Activated CD4-positive, alpha-beta T cell treated with anti-CD3 and anti-CD28 coated beads, Interleukin-2, amount 10 ng/mL, durations not matched to agents 7 days and 5 days (primary cell): Measurements from ENCODE around the gene GPC3. TPM values are rescaled to one million over a fixed set of nuclear protein-coding genes. Genes with fewer than 3 reads are reported as not detected.
"Not testable (repeated sequence)": the region's sequence is repeated elsewhere in the genome, so short reads cannot be mapped to it uniquely, and the experiment has no call there.

Experiments used
- CTCF ChIA-PET: fragments of 350-600 bp; sonication (Branson Sonifier 250); formaldehyde crosslinking; loops from one replicate; lab custom pipeline; 2021; ENCODE audit warnings: antibody characterized with exemption; lab: Charles Lee
- POLR2A ChIA-PET: fragments of 350-600 bp; sonication (Branson Sonifier 250); formaldehyde crosslinking; loops from one replicate; lab custom pipeline; 2021; ENCODE audit warnings: antibody characterized with exemption; lab: Charles Lee
- DNase-seq: peaks from one replicate; pipeline ENCODE4 v3.0.0-alpha.2; 2020
- H3K27ac Mint-ChIP-seq: one replicate; pipeline ENCODE4 v1.8.0; 2021; ENCODE audit warnings: mild to moderate bottlenecking, moderate library complexity, mixed read lengths
- H3K27me3 Mint-ChIP-seq: one replicate; pipeline ENCODE4 v1.8.0; 2021; ENCODE audit warnings: mixed read lengths
- H3K36me3 Mint-ChIP-seq: one replicate; pipeline ENCODE4 v1.8.0; 2021; ENCODE audit warnings: low read depth, mixed read lengths
- H3K4me1 Mint-ChIP-seq: one replicate; pipeline ENCODE4 v1.8.0; 2021; ENCODE audit warnings: mixed read lengths
- H3K4me3 Mint-ChIP-seq: one replicate; pipeline ENCODE4 v1.8.0; 2021; ENCODE audit warnings: mild to moderate bottlenecking, moderate library complexity, mixed read lengths
- H3K9me3 Mint-ChIP-seq: one replicate; pipeline ENCODE4 v1.8.0; 2021; ENCODE audit warnings: mixed read lengths
- total RNA-seq, 2 experiments: library from RNA; stranded (reverse); gene quantifications; one replicate each; pipeline ENCODE4 v1.2.3, GENCODE V29; 2021

The GPC3 gene
- total RNA-seq, 2 experiments from 2014 or later, result 0.81 to 1.0 TPM

DNA sequence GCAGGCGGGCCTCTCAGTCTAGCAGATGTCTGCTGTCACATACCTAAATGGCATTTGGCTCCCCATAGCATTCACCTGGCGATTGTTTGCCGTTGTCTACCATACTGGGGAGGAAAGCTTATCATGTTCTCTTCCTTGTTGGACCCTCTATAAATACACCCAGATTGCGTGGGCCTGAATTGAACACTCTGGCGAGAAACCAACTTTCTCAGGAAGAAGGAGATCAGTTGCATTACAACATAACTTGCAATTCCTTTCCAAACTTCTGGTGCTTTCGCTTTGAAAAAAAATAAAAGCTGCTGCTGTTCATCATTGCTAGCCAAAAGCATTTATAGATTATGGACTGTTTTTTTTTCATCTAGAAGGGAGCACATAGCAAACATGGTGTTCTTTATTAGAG, 340.1 kb downstream of the GPC3 start:
- Mint-ChIP-seq H3K9me3 (no peaks in the 10 kb centered on the region), H3K36me3 (no peaks in the 10 kb centered on the region), H3K4me3 (no peak overlapping the region), H3K4me1 (no peaks in the 10 kb centered on the region), H3K27ac (no peak overlapping the region), H3K27me3 (no peaks in the 10 kb centered on the region)
- no peak for DNase-seq
- CTCF ChIA-PET, result no interaction called here
- POLR2A ChIA-PET, result no interaction called here

DNA sequence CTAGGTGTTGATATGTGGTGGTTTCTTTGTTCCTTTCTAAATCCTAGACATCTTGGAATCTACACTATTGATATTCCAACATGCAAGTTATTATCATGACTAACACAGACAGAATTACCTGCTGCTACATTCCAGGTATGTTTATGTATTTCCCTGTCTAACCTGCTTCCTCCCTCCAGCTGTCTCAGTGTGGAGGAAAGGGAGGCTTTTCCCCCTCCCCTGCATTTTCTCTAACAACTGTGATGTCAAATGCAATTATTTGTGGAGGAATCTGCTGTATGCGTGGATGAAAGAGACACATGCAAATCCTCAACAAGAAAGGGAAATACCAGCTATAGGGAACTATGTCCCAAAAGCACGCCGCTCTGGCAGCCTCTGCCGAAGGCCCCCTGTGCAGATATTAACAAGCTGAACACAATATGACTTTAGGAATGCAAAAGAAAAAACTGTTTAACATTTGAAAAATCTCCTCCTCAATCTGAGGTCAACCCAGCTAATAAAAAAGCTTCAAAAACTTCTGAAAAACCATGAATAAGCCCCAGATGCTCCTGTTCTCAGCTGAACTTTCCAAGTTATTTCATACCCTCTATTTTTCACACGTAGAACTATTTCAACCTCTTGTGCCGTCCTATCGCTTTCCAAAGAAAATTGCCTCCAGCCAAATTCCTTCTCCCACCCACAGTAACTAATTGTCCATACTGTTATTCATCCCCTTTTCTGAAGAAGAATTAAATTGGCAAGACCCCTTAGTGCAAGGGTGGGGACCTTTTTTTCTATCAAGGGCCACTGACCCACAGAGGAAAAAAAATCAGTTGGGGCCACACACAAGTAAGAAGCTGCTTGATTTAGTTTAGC, 345.0 kb downstream of the GPC3 start:
- Mint-ChIP-seq H3K4me1 (no peaks in the 10 kb centered on the region), H3K36me3 (no peaks in the 10 kb centered on the region), H3K27ac (no peak overlapping the region), H3K27me3 (no peaks in the 10 kb centered on the region), H3K9me3 (no peaks in the 10 kb centered on the region), H3K4me3 (no peak overlapping the region)
- ChIA-PET CTCF (no interaction called here), POLR2A (no interaction called here)
- no peak for DNase-seq

DNA sequence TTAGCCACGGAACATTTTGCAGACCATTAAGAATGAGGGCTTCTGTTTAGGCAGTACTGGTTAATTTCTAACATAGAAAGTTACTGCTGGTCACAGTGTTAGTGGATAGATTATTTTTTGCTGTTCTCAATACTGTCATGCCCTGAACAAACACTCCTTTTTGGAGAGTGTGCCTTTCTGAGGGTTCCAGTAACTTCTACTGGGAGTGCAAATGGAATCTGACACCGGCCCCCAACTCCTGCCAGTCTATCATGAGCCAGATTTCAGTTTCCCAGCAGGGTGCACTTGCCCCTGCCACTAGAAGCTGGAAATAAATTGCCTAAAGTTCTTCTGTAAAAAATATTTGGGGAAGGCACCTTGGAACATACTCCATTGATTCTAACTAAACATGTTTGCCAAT, 345.7 kb downstream of the GPC3 start:
- H3K27me3 Mint-ChIP-seq, result no peaks in the 10 kb centered on the region
- ChIA-PET CTCF (no interaction called here), POLR2A (no interaction called here)
- no peaks in the 10 kb centered on the region for H3K36me3 Mint-ChIP-seq
- H3K4me3 Mint-ChIP-seq, result no peak overlapping the region
- H3K27ac Mint-ChIP-seq, result no peak overlapping the region
- H3K4me1 Mint-ChIP-seq, result no peaks in the 10 kb centered on the region
- no peaks in the 10 kb centered on the region for H3K9me3 Mint-ChIP-seq
- no peak for DNase-seq

DNA sequence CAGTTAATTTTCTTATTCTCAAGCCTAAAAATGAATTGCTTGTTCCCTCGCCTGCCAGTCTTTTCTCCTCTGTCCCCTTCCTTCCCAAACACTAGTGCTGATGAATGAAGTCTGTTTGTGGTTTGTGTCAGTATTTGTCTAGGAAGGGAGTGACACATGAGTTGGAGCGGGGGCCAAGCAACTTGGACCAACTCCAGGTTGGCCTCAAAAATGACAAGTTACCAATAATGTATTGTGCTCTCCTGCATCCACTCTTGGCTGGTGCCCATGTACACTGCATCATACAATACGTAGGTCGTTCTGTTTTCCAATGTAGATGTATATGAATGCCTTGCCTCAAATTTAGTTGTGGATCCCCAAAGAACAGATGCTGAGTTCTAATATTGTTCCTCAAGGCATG, 347.1 kb downstream of the GPC3 start:
- no peaks in the 10 kb centered on the region for H3K36me3 Mint-ChIP-seq
- no peak for DNase-seq
- ChIA-PET CTCF (no interaction called here), POLR2A (no interaction called here)
- H3K4me1 Mint-ChIP-seq, result no peaks in the 10 kb centered on the region
- no peaks in the 10 kb centered on the region for H3K27me3 Mint-ChIP-seq
- H3K27ac Mint-ChIP-seq, result no peak overlapping the region
- H3K9me3 Mint-ChIP-seq, result no peaks in the 10 kb centered on the region
- no peak overlapping the region for H3K4me3 Mint-ChIP-seq

DNA sequence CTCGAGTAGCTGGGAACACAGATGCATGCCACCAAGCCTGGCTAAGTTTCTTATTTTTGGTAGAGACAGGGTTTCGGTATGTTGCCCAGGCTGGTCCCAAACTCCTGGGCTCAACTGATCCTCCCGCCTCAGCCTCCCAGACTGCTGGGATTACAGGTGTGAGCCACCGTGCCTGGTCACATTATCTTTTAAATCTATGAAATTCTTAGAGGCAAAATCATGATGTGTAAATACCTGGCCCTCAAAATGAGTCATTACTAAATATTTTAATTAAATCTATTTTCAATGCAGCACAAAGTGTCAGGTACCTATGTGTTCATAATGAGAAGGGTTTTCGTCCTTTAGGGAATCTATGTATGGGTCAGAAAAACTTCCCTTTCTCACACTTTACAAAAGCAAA, 347.6 kb downstream of the GPC3 start:
- no peaks in the 10 kb centered on the region for H3K4me1 Mint-ChIP-seq

DNA sequence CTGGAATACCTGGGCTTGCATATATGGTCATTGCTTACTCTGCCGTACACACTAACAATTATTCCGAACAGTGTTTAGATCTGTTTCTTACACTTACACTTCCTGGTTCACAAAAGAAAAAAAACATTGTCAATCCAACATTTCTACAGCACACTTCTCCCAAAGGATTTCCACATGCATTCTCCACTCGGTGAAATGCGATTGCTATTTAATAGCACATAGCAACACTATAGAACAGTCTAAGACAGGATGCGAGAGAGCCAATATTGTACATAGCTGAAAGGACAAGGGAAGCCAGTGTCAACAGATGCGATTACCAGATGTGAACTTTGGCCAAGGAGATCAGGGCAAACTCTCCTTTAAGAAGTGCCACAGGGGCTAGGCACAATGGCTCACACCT, 349.4 kb downstream of the GPC3 start:
- Mint-ChIP-seq H3K27me3 (no peaks in the 10 kb centered on the region), H3K36me3 (no peaks in the 10 kb centered on the region), H3K9me3 (no peaks in the 10 kb centered on the region), H3K4me3 (no peak overlapping the region), H3K27ac (no peak overlapping the region), H3K4me1 (no peaks in the 10 kb centered on the region)
- POLR2A ChIA-PET, result no interaction called here
- CTCF ChIA-PET, result no interaction called here
- no peak for DNase-seq

More for the DNA sequence above, 347.6 kb downstream of the GPC3 start:
- ChIA-PET CTCF (no interaction called here), POLR2A (no interaction called here)
- Mint-ChIP-seq H3K4me3 (no peak overlapping the region), H3K36me3 (no peaks in the 10 kb centered on the region), H3K27ac (no peak overlapping the region), H3K27me3 (no peaks in the 10 kb centered on the region), H3K9me3 (no peaks in the 10 kb centered on the region)
- DNase-seq, result no peak

DNA sequence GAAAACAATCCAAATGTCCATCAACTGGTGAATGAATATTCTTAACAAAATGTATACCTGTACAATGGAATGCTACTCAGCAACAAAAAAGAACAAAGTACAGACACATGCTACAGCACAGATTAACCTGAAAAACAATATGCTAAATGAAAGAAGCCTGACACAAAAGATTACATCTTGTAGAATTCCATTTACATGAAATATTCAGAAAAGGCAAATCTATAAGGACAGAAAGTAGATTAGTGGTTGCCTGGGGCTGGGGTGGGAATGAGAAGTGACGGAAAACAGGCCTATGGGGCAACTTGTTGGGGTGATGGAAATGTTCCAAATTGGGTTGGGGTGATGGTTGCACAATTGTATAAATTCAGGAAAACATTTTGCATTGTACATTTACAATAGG, 351.0 kb downstream of the GPC3 start:
- CTCF ChIA-PET, result no interaction called here
- H3K9me3 Mint-ChIP-seq, result no peaks in the 10 kb centered on the region

DNA sequence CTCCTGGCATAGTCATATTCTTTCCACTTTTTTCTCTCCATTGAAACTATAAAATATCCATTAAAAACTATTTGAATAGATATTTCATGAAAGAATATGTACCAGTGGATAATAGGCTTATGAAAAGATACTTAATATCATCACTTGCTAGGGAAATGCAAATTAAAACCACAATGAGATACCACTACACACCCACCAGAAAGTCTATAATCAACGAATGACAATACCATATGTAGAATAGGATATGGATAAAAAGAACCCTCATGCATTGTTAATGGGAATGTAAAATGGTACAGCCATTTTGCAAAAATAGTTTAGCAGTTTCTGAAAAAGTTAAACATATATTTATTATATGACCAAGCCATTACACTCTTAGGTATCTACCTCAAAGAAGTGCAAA, 351.4 kb downstream of the GPC3 start:
- Mint-ChIP-seq H3K4me3 (no peak overlapping the region), H3K27me3 (no peaks in the 10 kb centered on the region), H3K4me1 (no peaks in the 10 kb centered on the region), H3K27ac (no peak overlapping the region), H3K36me3 (no peaks in the 10 kb centered on the region), H3K9me3 (no peaks in the 10 kb centered on the region)
- POLR2A ChIA-PET, result no interaction called here
- CTCF ChIA-PET, result no interaction called here
- DNase-seq, result no peak

More for the DNA sequence above, 351.0 kb downstream of the GPC3 start:
- Mint-ChIP-seq H3K4me1 (no peaks in the 10 kb centered on the region), H3K4me3 (no peak overlapping the region), H3K27me3 (no peaks in the 10 kb centered on the region), H3K27ac (no peak overlapping the region), H3K36me3 (no peaks in the 10 kb centered on the region)
- no peak for DNase-seq
- POLR2A ChIA-PET, result no interaction called here

DNA sequence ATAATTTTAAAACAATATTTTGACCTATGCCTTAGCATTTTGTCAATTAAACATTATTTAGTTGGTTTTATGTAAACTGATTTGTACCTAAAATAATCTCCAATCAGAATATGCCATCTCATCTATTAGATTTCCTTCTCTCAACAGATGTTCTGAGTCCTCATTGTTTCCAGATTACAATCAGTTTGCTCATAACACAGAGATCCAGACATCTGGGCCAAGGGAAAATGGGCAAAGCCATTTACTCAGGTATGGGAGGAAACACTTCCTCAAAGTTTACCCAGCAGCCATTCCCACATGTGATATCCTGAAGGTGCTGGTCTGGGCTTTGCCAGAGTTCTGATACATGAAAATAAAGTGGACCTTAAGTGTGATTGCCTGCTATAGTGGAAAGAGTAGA, 352.2 kb downstream of the GPC3 start:
- CTCF ChIA-PET, result no interaction called here

DNA sequence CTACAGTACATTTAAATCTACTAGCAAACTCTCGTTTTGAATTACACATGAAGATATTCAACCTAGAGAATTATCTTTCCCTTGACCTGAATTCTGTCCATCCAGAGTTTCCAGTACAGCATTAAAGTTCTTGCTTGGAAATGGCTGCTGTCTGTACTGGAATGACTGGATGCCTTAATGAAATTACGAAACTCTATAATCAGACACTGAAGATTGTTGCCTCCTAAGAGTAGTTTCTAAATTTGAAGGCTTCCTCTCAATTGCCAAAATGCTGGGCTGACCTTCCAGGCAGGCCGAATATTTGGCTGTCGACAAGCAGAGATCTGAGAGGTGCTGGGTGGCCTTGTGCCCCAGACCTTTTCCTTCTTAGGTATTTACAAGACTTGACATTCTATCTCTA, 355.0 kb downstream of the GPC3 start:
- H3K36me3 Mint-ChIP-seq, result no peaks in the 10 kb centered on the region
- DNase-seq, result no peak
- H3K27ac Mint-ChIP-seq, result no peak overlapping the region
- H3K4me1 Mint-ChIP-seq, result no peaks in the 10 kb centered on the region
- H3K27me3 Mint-ChIP-seq, result no peaks in the 10 kb centered on the region
- no peaks in the 10 kb centered on the region for H3K9me3 Mint-ChIP-seq
- CTCF ChIA-PET, result no interaction called here
- POLR2A ChIA-PET, result no interaction called here
- no peak overlapping the region for H3K4me3 Mint-ChIP-seq

More for the DNA sequence above, 352.2 kb downstream of the GPC3 start:
- H3K4me1 Mint-ChIP-seq, result no peaks in the 10 kb centered on the region
- DNase-seq, result no peak
- no peak overlapping the region for H3K27ac Mint-ChIP-seq
- H3K36me3 Mint-ChIP-seq, result no peaks in the 10 kb centered on the region
- no peaks in the 10 kb centered on the region for H3K27me3 Mint-ChIP-seq
- H3K9me3 Mint-ChIP-seq, result no peaks in the 10 kb centered on the region
- POLR2A ChIA-PET, result no interaction called here
- H3K4me3 Mint-ChIP-seq, result no peak overlapping the region

DNA sequence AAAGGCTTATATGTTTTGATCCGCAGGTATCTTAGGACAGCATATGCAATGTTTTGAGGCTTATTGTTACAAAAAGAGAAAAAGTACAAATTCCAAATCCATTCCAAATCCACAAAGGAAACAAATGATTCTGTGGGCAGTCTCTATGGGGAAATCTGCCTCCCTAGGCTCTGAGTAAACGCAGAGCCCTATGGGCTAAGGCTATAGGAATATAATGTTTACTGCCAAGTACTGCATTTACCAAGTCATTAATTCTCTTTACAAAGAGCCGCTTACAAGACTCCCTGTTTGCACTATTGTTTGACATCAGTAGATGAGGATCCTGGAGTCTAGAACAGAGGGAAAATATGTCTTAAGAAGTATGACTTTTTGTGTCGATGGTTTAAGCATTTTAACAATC, 357.7 kb downstream of the GPC3 start:
- ChIA-PET POLR2A (no interaction called here), CTCF (interaction anchor here (0.6 kb wide), 1 partner anchor 1800 kb away, joined by 5 read pairs; no protein-coding TSS in a partner anchor)
- Mint-ChIP-seq H3K27me3 (no peaks in the 10 kb centered on the region), H3K9me3 (no peaks in the 10 kb centered on the region), H3K4me1 (no peaks in the 10 kb centered on the region), H3K36me3 (no peaks in the 10 kb centered on the region), H3K4me3 (no peak overlapping the region), H3K27ac (no peak overlapping the region)
- DNase-seq, result no peak

DNA sequence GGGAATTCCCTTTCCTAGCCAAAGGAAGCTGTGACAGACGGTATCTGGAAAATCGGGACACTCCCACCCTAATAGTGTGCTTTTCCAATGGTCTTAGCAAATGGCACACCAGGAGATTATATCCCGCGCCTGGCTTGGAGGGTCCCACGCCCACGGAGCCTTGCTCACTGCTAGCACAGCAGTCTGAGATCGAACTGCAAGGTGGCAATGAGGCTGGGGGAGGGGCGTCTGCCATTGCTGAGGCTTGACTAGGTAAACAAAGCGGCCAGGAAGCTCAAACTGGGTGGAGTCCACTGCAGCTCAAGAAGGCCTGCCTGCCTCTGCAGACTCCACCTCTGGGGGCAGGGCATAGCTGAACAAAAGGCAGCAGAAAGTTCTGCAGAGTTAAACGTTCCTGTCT, 364.0 kb downstream of the GPC3 start:
- H3K27ac Mint-ChIP-seq, H3K27me3 Mint-ChIP-seq, H3K9me3 Mint-ChIP-seq, H3K4me1 Mint-ChIP-seq, POLR2A ChIA-PET, H3K4me3 Mint-ChIP-seq, DNase-seq, H3K36me3 Mint-ChIP-seq, CTCF ChIA-PET: not testable (repeated sequence)

DNA sequence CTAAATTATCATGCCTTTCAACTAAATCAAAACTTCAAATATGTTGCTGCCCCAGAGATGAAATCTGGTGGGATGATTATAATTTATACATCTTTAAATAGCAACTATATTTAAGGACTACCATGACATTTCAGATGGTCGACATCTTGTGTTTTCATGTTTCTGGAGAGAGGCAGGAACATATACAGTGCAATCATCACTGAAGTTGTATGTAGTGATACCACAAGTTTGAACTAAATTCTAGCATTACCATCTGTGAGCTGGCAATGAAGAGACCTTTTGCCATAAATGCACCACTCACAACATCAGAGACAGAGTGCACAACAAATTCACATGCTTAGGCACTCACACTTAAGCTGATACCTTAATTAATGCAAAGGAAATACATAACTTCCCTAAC, 373.7 kb downstream of the GPC3 start:
- H3K4me1 Mint-ChIP-seq, result no peaks in the 10 kb centered on the region
- H3K4me3 Mint-ChIP-seq, result no peak overlapping the region
- H3K9me3 Mint-ChIP-seq, result no peaks in the 10 kb centered on the region
- H3K36me3 Mint-ChIP-seq, result no peaks in the 10 kb centered on the region
- CTCF ChIA-PET, result no interaction called here
- no peak for DNase-seq
- POLR2A ChIA-PET, result no interaction called here
- peaks cover 2% of the 10 kb centered on the region for H3K27me3 Mint-ChIP-seq
- H3K27ac Mint-ChIP-seq, result no peak overlapping the region

DNA sequence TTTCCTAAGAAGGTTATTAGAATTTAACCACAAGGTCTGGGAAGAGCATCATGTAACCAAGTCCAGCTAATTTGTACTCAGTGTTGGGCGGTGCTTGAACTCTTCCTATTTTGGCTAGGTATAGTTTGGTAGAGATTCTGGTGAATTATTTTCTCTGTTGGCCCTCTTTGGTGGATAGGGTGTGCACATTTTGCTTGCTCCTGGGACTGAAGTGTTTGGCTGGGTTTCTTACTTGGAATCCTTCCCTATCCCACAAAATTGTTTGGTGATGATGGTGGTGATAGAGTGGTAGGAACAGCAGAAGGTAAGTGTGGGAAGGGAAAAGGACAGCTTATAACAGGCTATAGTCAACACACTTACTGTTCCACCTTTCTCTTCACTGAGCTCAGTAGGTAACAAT, 375.3 kb downstream of the GPC3 start:
- H3K4me1 Mint-ChIP-seq, result no peaks in the 10 kb centered on the region
- no peaks in the 10 kb centered on the region for H3K36me3 Mint-ChIP-seq
- CTCF ChIA-PET, result no interaction called here
- no peak overlapping the region for H3K27ac Mint-ChIP-seq
- no peaks in the 10 kb centered on the region for H3K9me3 Mint-ChIP-seq
- H3K4me3 Mint-ChIP-seq, result no peak overlapping the region
- peaks cover 2% of the 10 kb centered on the region for H3K27me3 Mint-ChIP-seq
- POLR2A ChIA-PET, result no interaction called here
- no peak for DNase-seq
